HepG2 (cell line): Measurements from ENCODE around the gene CXXC5. TPM values are rescaled to one million over a fixed set of nuclear protein-coding genes. Genes with fewer than 3 reads are reported as not detected.

Source experiments
- ATAC-seq: fragments of 200-7000 bp; cut with Tn5 transposase; 3 replicates; pipeline ENCODE4 v1.9.1; 2020; ENCODE audit warnings: mild to moderate bottlenecking, moderate library complexity
- BruUV-seq: library from RNA; stranded (reverse); fragments of 400-500 nt; replicated peaks from 2 replicates; lab custom pipeline; 2021; lab: Mats Ljungman, UMichigan
- CTCF ChIA-PET: fragments of 300-600 bp; formaldehyde crosslinking; extraction: SDS; loops from one replicate; lab custom pipeline; 2021; ENCODE audit warnings: low total read pairs, inconsistent platforms, low intra/inter-chr PET ratio; lab: Yijun Ruan, JAX
- POLR2A ChIA-PET: fragments of 350-600 bp; sonication (Branson Sonifier 250); formaldehyde crosslinking; loops from one replicate; lab custom pipeline; 2020; ENCODE audit warnings: antibody characterized with exemption, inconsistent platforms; lab: Yijun Ruan, JAX
- DNase-seq: peaks from one replicate; pipeline ENCODE4 v3.0.0-alpha.2; 2015; ENCODE audit warnings: low spot score
- FAIRE-seq: peaks from 3 replicates; lab custom pipeline; 2011; peaks lifted over from hg19 to GRCh38; lab: Jason Lieb, UNC
- H2AFZ ChIP-seq: one replicate; pipeline ENCODE4 v1.6.1; 2011; ENCODE audit warnings: low read length, inconsistent platforms
- H3K27ac ChIP-seq: fragments of 300-600 bp; 3 replicates; pipeline ENCODE4 v1.8.0; 2011; ENCODE audit warnings: mixed run types, mild to moderate bottlenecking, mixed read lengths, low read length, inconsistent platforms; ENCODE audit not compliant: insufficient read depth; ENCODE audit errors: extremely low read length
- H3K27me3 ChIP-seq, 2 experiments: fragments of 200-600 bp in 1 of 2; 2 replicates in 1 of 2; 3 replicates in 1 of 2; pipeline versions ENCODE4 v1.6.0 to v1.8.0; 2011; ENCODE audit warnings: low read length in 2 of 2, mild to moderate bottlenecking in 2 of 2, moderate library complexity in 2 of 2, inconsistent platforms in 1 of 2; ENCODE audit not compliant: insufficient read depth in 2 of 2, control insufficient read depth in 1 of 2
- H3K36me3 ChIP-seq, 2 experiments: fragments of 200-600 bp in 1 of 2; replicated peaks in 1 of 2; 2 replicates in 1 of 2; 3 replicates in 1 of 2; pipeline versions ENCODE4 v1.5.1 to v1.8.0; 2011; ENCODE audit warnings: low read length in 2 of 2, inconsistent platforms in 1 of 2; ENCODE audit not compliant: insufficient read depth in 2 of 2, control insufficient read depth in 1 of 2
- H3K4me1 ChIP-seq: 2 replicates; pipeline ENCODE4 v1.5.1; 2012; ENCODE audit warnings: low read length, inconsistent platforms; ENCODE audit not compliant: insufficient read depth
- H3K4me2 ChIP-seq: 2 replicates; pipeline ENCODE4 v1.6.0; 2011; ENCODE audit warnings: low read depth, low read length, inconsistent platforms
- H3K4me3 ChIP-seq, 3 experiments: fragments of 200-600 bp in 1 of 3; sonication (generic), shearing (Covaris generic) in 1 of 3; replicated peaks in 1 of 3; 2 replicates each; pipeline ENCODE4 v1.5.1; 2011 to 2016; ENCODE audit warnings: low read length in 3 of 3, inconsistent platforms in 2 of 3, low read depth in 2 of 3, mild to moderate bottlenecking in 2 of 3, control low read depth in 1 of 3, mixed read lengths in 1 of 3; ENCODE audit not compliant: insufficient read depth in 1 of 3
- H3K79me2 ChIP-seq: one replicate; pipeline ENCODE4 v1.6.1; 2011; ENCODE audit warnings: low read length, inconsistent platforms; ENCODE audit not compliant: insufficient read depth
- H3K9ac ChIP-seq: 2 replicates; pipeline ENCODE4 v1.6.0; 2011; ENCODE audit warnings: mild to moderate bottlenecking, low read depth, low read length, inconsistent platforms; ENCODE audit not compliant: insufficient read depth
- H3K9me3 ChIP-seq: 2 replicates; pipeline ENCODE4 v1.5.1; 2012; ENCODE audit warnings: mild to moderate bottlenecking, low read length
- H4K20me1 ChIP-seq: 2 replicates; pipeline ENCODE4 v1.6.0; 2011; ENCODE audit warnings: inconsistent platforms, mild to moderate bottlenecking, low read length, moderate library complexity; ENCODE audit not compliant: insufficient read depth
- FOXO1 ChIP-seq: sonication (generic); formaldehyde crosslinking; IDR thresholded peaks from 2 replicates; pipeline ENCODE4 v1.4.0; 2020; ENCODE audit warnings: missing genetic modification reagents
- IRF1 ChIP-seq: sonication (generic); formaldehyde crosslinking; IDR thresholded peaks from 2 replicates; pipeline ENCODE4 v1.4.0; 2020; ENCODE audit warnings: low read depth, mild to moderate bottlenecking, missing genetic modification reagents
- MYPOP ChIP-seq: sonication (generic); formaldehyde crosslinking; IDR thresholded peaks from 2 replicates; pipeline ENCODE4 v1.8.1; 2023; ENCODE audit warnings: mild to moderate bottlenecking, moderate library complexity, missing genetic modification reagents
- PRPF4 ChIP-seq: fragments of 200-400 bp; formaldehyde crosslinking; IDR thresholded peaks from 2 replicates; pipeline ENCODE4 v1.6.1; 2016; ENCODE audit warnings: low read length, low read depth; ENCODE audit not compliant: poor library complexity, severe bottlenecking
- RARA ChIP-seq: IDR thresholded peaks from 2 replicates; pipeline ENCODE4 v1.6.1; 2016; ENCODE audit warnings: missing genetic modification reagents, missing compliant biosample characterization
- RBM22 ChIP-seq: fragments of 200-400 bp; formaldehyde crosslinking; optimal IDR thresholded peaks from 2 replicates; pipeline ENCODE3; 2017; ENCODE audit warnings: mild to moderate bottlenecking, low read length, moderate library complexity
- SOX6 ChIP-seq, 2 experiments: fragments of 450-650 bp in 1 of 2; sonication (generic) in 1 of 2; formaldehyde crosslinking in 1 of 2; IDR thresholded peaks; 2 replicates each; pipeline versions ENCODE4 v1.4.0 to v1.6.1; 2017 to 2020; ENCODE audit warnings: antibody characterized with exemption in 1 of 2, mild to moderate bottlenecking in 1 of 2, missing genetic modification reagents in 1 of 2
- TOE1 ChIP-seq: sonication (generic); formaldehyde crosslinking; IDR thresholded peaks from 2 replicates; pipeline ENCODE4 v1.4.0; 2020; ENCODE audit warnings: mild to moderate bottlenecking, missing genetic modification reagents
- ZBTB38 ChIP-seq: sonication (generic); formaldehyde crosslinking; IDR thresholded peaks from 2 replicates; pipeline ENCODE4 v1.5.1; 2020; ENCODE audit warnings: mild to moderate bottlenecking, missing genetic modification reagents
- ZMYM3 ChIP-seq: sonication (generic); formaldehyde crosslinking; IDR thresholded peaks from 2 replicates; pipeline ENCODE4 v1.5.1; 2020; ENCODE audit warnings: mild to moderate bottlenecking, missing genetic modification reagents
- ZNF607 ChIP-seq: sonication (generic); formaldehyde crosslinking; IDR thresholded peaks from 2 replicates; pipeline ENCODE4 v1.5.1; 2020; ENCODE audit warnings: missing genetic modification reagents, mild to moderate bottlenecking, borderline replicate concordance
- ZNF703 ChIP-seq: sonication (generic); formaldehyde crosslinking; IDR thresholded peaks from 2 replicates; pipeline ENCODE4 v1.5.1; 2020; ENCODE audit warnings: missing genetic modification reagents, mild to moderate bottlenecking, moderate library complexity, borderline replicate concordance
- ZSCAN22 ChIP-seq: sonication (generic); formaldehyde crosslinking; IDR thresholded peaks from 2 replicates; pipeline ENCODE4 v1.4.0; 2020; ENCODE audit warnings: mild to moderate bottlenecking, missing genetic modification reagents
- ZSCAN9 ChIP-seq: IDR thresholded peaks from 2 replicates; pipeline ENCODE4 v1.6.1; 2016; ENCODE audit warnings: borderline replicate concordance
- WGBS: methylation state at CpG from one replicate; pipeline ENCODE4 v1.1.6; 2017; ENCODE audit warnings: low lambda C conversion rate; 5-methylcytosine and 5-hydroxymethylcytosine counted together
- in situ Hi-C: cut with HindIII; loops from 2 replicates; pipeline ENCODE4 v1.10.0; 2017; ENCODE audit warnings: low pct_unique_long_range_greater_than_20kb; ENCODE audit not compliant: extremely low pct_ligation_motif_present
- intact Hi-C: fragments of 100-400 bp; cut with micrococcal nuclease; formaldehyde crosslinking; loops from one replicate; pipeline ENCODE4 v1.10.0; 2022; ENCODE audit not compliant: unreplicated experiment
- polyA plus RNA-seq, 8 experiments: library from polyadenylated mRNA; depleted of rRNA in 3 of 8; stranded (reverse) in 7 of 8; unstranded in 1 of 8; fragments of >200 nt; fragmentation: Illumina TruSeq in 4 of 8; extraction: Trizol in 4 of 8; gene quantifications; 2 replicates each; pipeline versions ENCODE4 v1.2.1 to v1.2.3, GENCODE V29; 2011 to 2016; ENCODE audit warnings: low read depth in 4 of 8, missing spikeins in 1 of 8, mixed read lengths in 1 of 8; ENCODE audit not compliant: insufficient read depth in 1 of 8
- total RNA-seq, 5 experiments: library from RNA; depleted of rRNA; stranded (reverse); fragments of >200 nt; fragmentation: Illumina TruSeq; extraction: Trizol; gene quantifications; 2 replicates each; pipeline ENCODE4 v1.2.3, GENCODE V29; 2016; ENCODE audit warnings: low read depth in 1 of 5

The CXXC5 gene
- total and polyA plus RNA-seq, 2 of the 13 experiments (the other 11 are each of a cell fraction or from before 2014, with no cell fraction given): 32.3 to 33.0 TPM

- no peak overlapping the region for H3K4me2 ChIP-seq
- TF ChIP-seq ZBTB38 (CRISPR knock-in tag) (0 out of 2 replicates have a peak, but pooled peaks have one; percentile 22), RBM22 (peak; percentile 26), SOX6 (IDR thresholded peaks at IDR 0.05) (no peak), SOX6 (CRISPR knock-in tag; IDR thresholded peaks at IDR 0.05) (no peak), PRPF4 (peak; percentile 64)
- no peak overlapping the region for H2AFZ ChIP-seq
- CTCF ChIA-PET: no interaction called here
- BruUV-seq: TSS peak; percentile 61
- no peak overlapping the region for H3K27ac ChIP-seq
- no peak for ATAC-seq
- H3K27me3 ChIP-seq: no peaks in the 10 kb centered on the region
- no peak overlapping the region for H3K4me3 ChIP-seq
- POLR2A ChIA-PET: no interaction called here
- H3K9ac ChIP-seq: 0 out of 2 replicates have a peak overlapping the region, but pooled peaks have one; percentile 11
- intact Hi-C loops (no loop called here), in situ Hi-C loops (no loop called here)
- peaks cover 17 to 42% of the 10 kb centered on the region in 2 experiments; a peak in 4 of 5 replicates for H3K36me3 ChIP-seq
- DNase-seq: no peak
- peaks cover 50% of the 10 kb centered on the region for H3K4me1 ChIP-seq
- H3K9me3 ChIP-seq: no peaks in the 10 kb centered on the region
- H4K20me1 ChIP-seq: peaks cover 6% of the 10 kb centered on the region; the same call in 1 of the 2 replicates
- H3K79me2 ChIP-seq: peaks cover 2% of the 10 kb centered on the region
- FAIRE-seq: no peak
- 96% methylated on average over 20 of the region's 20 CpGs for WGBS
These were observed 35.4 kb downstream of the CXXC5 start for GRCh38 chr5:139683295-139684271.

- POLR2A ChIA-PET: no interaction called here
- Histone ChIP-seq H3K36me3 (peaks cover 17 to 36% of the 10 kb centered on the region in 2 experiments; a peak in 4 of 5 replicates), H3K4me2 (no peak overlapping the region), H3K4me3 (no peak overlapping the region), H4K20me1 (no peaks in the 10 kb centered on the region), H3K4me1 (peaks cover 58% of the 10 kb centered on the region), H3K9ac (0 out of 2 replicates have a peak overlapping the region, but pooled peaks have one; percentile 11), H2AFZ (no peak overlapping the region), H3K9me3 (no peaks in the 10 kb centered on the region), H3K79me2 (no peaks in the 10 kb centered on the region), H3K27ac (no peak overlapping the region), H3K27me3 (no peaks in the 10 kb centered on the region)
- FAIRE-seq (no peak), DNase-seq (no peak), ATAC-seq (no peak)
- CTCF ChIA-PET: interaction anchor here (1.7 kb wide), 1 partner anchor 81 kb away, joined by 7 read pairs; no protein-coding TSS in a partner anchor
- intact Hi-C loops: no loop called here
- in situ Hi-C loops: no loop called here
- BruUV-seq: no TSS peak
- 95% methylated on average over 3 of the region's 7 CpGs for WGBS
- TF ChIP-seq ZNF607: no peak
- no peak for TF ChIP-seq ZNF703
- TF ChIP-seq RBM22: peak; percentile 85
- TF ChIP-seq MYPOP (CRISPR knock-in tag): no peak
- no peak for TF ChIP-seq FOXO1 (CRISPR knock-in tag)
- peak; percentile 79; the same call in 1 of the 2 replicates for TF ChIP-seq ZSCAN22 (CRISPR knock-in tag)
- TF ChIP-seq TOE1 (CRISPR knock-in tag): no peak
- no peak for TF ChIP-seq ZSCAN9 (CRISPR knock-in tag)
- no peak for TF ChIP-seq IRF1
- TF ChIP-seq ZMYM3: peak; percentile 31; the same call in 1 of the 2 replicates
- peak; percentile 38; the same call in 1 of the 2 replicates for TF ChIP-seq RARA (CRISPR knock-in tag)
These were observed 36.3 kb downstream of the CXXC5 start for GRCh38 chr5:139684350-139684880.
